Neural progenitor cell (in vitro differentiated cells): ENCODE results near the gene TM4SF20.

Experiments used
- EZH2 ChIP-seq: fragments of 200-600 bp; sonication (generic); IDR thresholded peaks from 2 replicates; pipeline ENCODE4 v1.6.1; 2017; ENCODE audit warnings: antibody characterized with exemption, mild to moderate bottlenecking, moderate library complexity
- EZH2phosphoT487 ChIP-seq: fragments of 200-600 bp; sonication (generic); IDR thresholded peaks from 2 replicates; pipeline ENCODE4 v1.6.1; 2017; ENCODE audit warnings: antibody characterized with exemption
- TF ChIP-seq, protein P1 (sequence below): fragments of 200-600 bp; sonication (generic); IDR thresholded peaks from 2 replicates; pipeline ENCODE4 v1.5.1; 2017; ENCODE audit warnings: antibody characterized with exemption, mild to moderate bottlenecking

GRCh38 chr2:227389661-227390060, 10.6 kb upstream of the TM4SF20 start:
- TF ChIP-seq EZH2 = no peak
- TF ChIP-seq, protein P1, sequence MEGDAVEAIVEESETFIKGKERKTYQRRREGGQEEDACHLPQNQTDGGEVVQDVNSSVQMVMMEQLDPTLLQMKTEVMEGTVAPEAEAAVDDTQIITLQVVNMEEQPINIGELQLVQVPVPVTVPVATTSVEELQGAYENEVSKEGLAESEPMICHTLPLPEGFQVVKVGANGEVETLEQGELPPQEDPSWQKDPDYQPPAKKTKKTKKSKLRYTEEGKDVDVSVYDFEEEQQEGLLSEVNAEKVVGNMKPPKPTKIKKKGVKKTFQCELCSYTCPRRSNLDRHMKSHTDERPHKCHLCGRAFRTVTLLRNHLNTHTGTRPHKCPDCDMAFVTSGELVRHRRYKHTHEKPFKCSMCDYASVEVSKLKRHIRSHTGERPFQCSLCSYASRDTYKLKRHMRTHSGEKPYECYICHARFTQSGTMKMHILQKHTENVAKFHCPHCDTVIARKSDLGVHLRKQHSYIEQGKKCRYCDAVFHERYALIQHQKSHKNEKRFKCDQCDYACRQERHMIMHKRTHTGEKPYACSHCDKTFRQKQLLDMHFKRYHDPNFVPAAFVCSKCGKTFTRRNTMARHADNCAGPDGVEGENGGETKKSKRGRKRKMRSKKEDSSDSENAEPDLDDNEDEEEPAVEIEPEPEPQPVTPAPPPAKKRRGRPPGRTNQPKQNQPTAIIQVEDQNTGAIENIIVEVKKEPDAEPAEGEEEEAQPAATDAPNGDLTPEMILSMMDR = no peak
- no peak for TF ChIP-seq EZH2phosphoT487
